Measurements from ENCODE around the gene PACSIN2.

GRCh38 chr22:43001271-43002201 is 13.4 kb downstream of the PACSIN2 start:
- TF ChIP-seq SP1 (IDR thresholded peaks at IDR 0.05), result no peak
- no peak for TF ChIP-seq ARNT (IDR thresholded peaks at IDR 0.05)
- TF ChIP-seq, protein P1, sequence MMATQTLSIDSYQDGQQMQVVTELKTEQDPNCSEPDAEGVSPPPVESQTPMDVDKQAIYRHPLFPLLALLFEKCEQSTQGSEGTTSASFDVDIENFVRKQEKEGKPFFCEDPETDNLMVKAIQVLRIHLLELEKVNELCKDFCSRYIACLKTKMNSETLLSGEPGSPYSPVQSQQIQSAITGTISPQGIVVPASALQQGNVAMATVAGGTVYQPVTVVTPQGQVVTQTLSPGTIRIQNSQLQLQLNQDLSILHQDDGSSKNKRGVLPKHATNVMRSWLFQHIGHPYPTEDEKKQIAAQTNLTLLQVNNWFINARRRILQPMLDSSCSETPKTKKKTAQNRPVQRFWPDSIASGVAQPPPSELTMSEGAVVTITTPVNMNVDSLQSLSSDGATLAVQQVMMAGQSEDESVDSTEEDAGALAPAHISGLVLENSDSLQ (IDR thresholded peaks at IDR 0.05), result no peak
- TF ChIP-seq FOXK2 (IDR thresholded peaks at IDR 0.05), result no peak
- TF ChIP-seq BHLHE40 (IDR thresholded peaks at IDR 0.05; ENCODE audit: borderline replicate concordance), result no peak
- TF ChIP-seq FOXM1 (IDR thresholded peaks at IDR 0.05; ENCODE audit: borderline replicate concordance), result no peak
- TF ChIP-seq SUZ12 (IDR thresholded peaks at IDR 0.05), result no peak
- no peak for TF ChIP-seq LEF1 (IDR thresholded peaks at IDR 0.05; ENCODE audit: borderline replicate concordance)
- TF ChIP-seq NFRKB (IDR thresholded peaks at IDR 0.05), result no peak
- TF ChIP-seq ZNF384 (IDR thresholded peaks at IDR 0.05), result no peak
- no peak for TF ChIP-seq FOXA1 (IDR thresholded peaks at IDR 0.05)

Measured in HEK293T (cell line).